B cell (primary cell): ENCODE results near the gene TSFM. TPM values are rescaled to one million over a fixed set of nuclear protein-coding genes. Genes with fewer than 3 reads are reported as not detected.

Experiments
- ATAC-seq: fragments of 200-7000 bp; cut with Tn5 transposase; one replicate; pipeline ENCODE4 v1.10.0; 2021; ENCODE audit warnings: low read depth, mild to moderate bottlenecking, moderate number of reproducible peaks, moderate library complexity
- CTCF ChIA-PET: fragments of 350-600 bp; sonication (Branson Sonifier 250); formaldehyde crosslinking; loops from one replicate; lab custom pipeline; 2021; ENCODE audit warnings: antibody characterized with exemption, inconsistent platforms; lab: Charles Lee
- POLR2A ChIA-PET: fragments of 350-600 bp; sonication (Branson Sonifier 250); formaldehyde crosslinking; loops from one replicate; lab custom pipeline; 2021; ENCODE audit warnings: antibody characterized with exemption; lab: Charles Lee
- DNase-seq: peaks from one replicate; pipeline ENCODE4 v3.0.0; 2013
- H2AFZ ChIP-seq: 2 replicates; pipeline ENCODE4 v1.6.1; 2012; ENCODE audit warnings: mild to moderate bottlenecking, low read depth, low read length; ENCODE audit not compliant: insufficient read depth, poor library complexity, severe bottlenecking
- H3K27ac ChIP-seq, 2 donors: 1 replicate in 1 of 2; 2 replicates in 1 of 2; pipeline ENCODE4 v1.5.1; 2012 to 2013; ENCODE audit warnings: low read length in 2 of 2, mild to moderate bottlenecking in 2 of 2, moderate library complexity in 1 of 2
- H3K27me3 ChIP-seq, 4 experiments: fragments of 200-600 bp in 1 of 4; sonication (generic) in 1 of 4; replicated peaks in 1 of 4; 1 replicate in 2 of 4; 2 replicates in 2 of 4; pipeline versions ENCODE4 v1.6.1 to v1.7.0; 2013 to 2016; ENCODE audit warnings: low read length in 3 of 4, mild to moderate bottlenecking in 2 of 4, mixed read lengths in 1 of 4, moderate library complexity in 1 of 4; ENCODE audit not compliant: insufficient read depth in 4 of 4, control insufficient read depth in 3 of 4; ENCODE audit errors: control extremely low read depth in 1 of 4
- H3K36me3 ChIP-seq, 2 experiments: replicated peaks in 1 of 2; 1 replicate in 1 of 2; 2 replicates in 1 of 2; pipeline versions ENCODE4 v1.6.1 to v1.7.1; 2013; ENCODE audit warnings: low read length in 1 of 2; ENCODE audit not compliant: insufficient read depth in 2 of 2, control insufficient read depth in 1 of 2; ENCODE audit errors: control extremely low read depth in 1 of 2, extremely low read depth in 1 of 2
- H3K4me1 ChIP-seq, 2 donors: fragments of 200-600 bp in 1 of 2; sonication (generic) in 1 of 2; 1 replicate in 1 of 2; 2 replicates in 1 of 2; pipeline versions ENCODE4 v1.5.1 to v1.6.1; 2013 to 2017; ENCODE audit warnings: low read length in 2 of 2; ENCODE audit not compliant: control insufficient read depth in 2 of 2, insufficient read depth in 2 of 2
- H3K4me2 ChIP-seq: replicated peaks from 2 replicates; pipeline ENCODE3; 2012; ENCODE audit warnings: mild to moderate bottlenecking, low read depth, low read length; ENCODE audit not compliant: poor library complexity, severe bottlenecking
- H3K4me3 ChIP-seq, 5 experiments: fragments of 200-600 bp in 1 of 5; sonication (generic) in 1 of 5; 1 replicate in 3 of 5; 2 replicates in 2 of 5; pipeline versions ENCODE4 v1.5.1 to v1.7.0; 2011 to 2016; ENCODE audit warnings: low read length in 4 of 5, mild to moderate bottlenecking in 4 of 5, low read depth in 2 of 5, control low read depth in 1 of 5, moderate library complexity in 1 of 5; ENCODE audit not compliant: insufficient read depth in 1 of 5; ENCODE audit errors: control extremely low read depth in 1 of 5, extremely low read depth in 1 of 5
- H3K79me2 ChIP-seq: fragments of 200-600 bp; sonication (generic); one replicate; pipeline ENCODE4 v1.6.0; 2016; ENCODE audit warnings: low read length; ENCODE audit not compliant: control insufficient read depth, insufficient read depth
- H3K9ac ChIP-seq: fragments of 200-600 bp; sonication (generic); 2 replicates; pipeline ENCODE4 v1.6.1; 2017; ENCODE audit warnings: mild to moderate bottlenecking, low read length, moderate library complexity
- H3K9me3 ChIP-seq, 3 donors: one replicate each; pipeline versions ENCODE4 v1.6.1 to v1.7.1; 2013; ENCODE audit warnings: low read length in 2 of 3; ENCODE audit not compliant: control insufficient read depth in 2 of 3, insufficient read depth in 1 of 3; ENCODE audit errors: control extremely low read depth in 1 of 3
- H4K20me1 ChIP-seq: 2 replicates; pipeline ENCODE4 v1.6.0; 2012; ENCODE audit warnings: mild to moderate bottlenecking, low read length; ENCODE audit not compliant: insufficient read depth, control insufficient read depth, poor library complexity, severe bottlenecking
- H3K27ac Mint-ChIP-seq: one replicate; pipeline ENCODE4 v1.8.0; 2021; ENCODE audit warnings: mixed read lengths
- H3K27me3 Mint-ChIP-seq: one replicate; pipeline ENCODE4 v1.8.0; 2021; ENCODE audit warnings: mixed read lengths
- H3K4me1 Mint-ChIP-seq: one replicate; pipeline ENCODE4 v1.8.0; 2021; ENCODE audit warnings: mixed read lengths
- H3K4me3 Mint-ChIP-seq: one replicate; pipeline ENCODE4 v1.8.0; 2021; ENCODE audit warnings: mixed read lengths
- H3K9me3 Mint-ChIP-seq: one replicate; pipeline ENCODE4 v1.8.0; 2022; ENCODE audit warnings: mixed read lengths; ENCODE audit not compliant: insufficient read depth
- EZH2 ChIP-seq: IDR thresholded peaks from 2 replicates; pipeline ENCODE4 v1.6.1; 2012; ENCODE audit warnings: borderline replicate concordance, low read depth, mild to moderate bottlenecking, moderate library complexity, low read length; ENCODE audit not compliant: insufficient read depth, poor library complexity, severe bottlenecking
- WGBS: methylation state at CpG from one replicate; pipeline ENCODE4 v1.1.5; 2013; ENCODE audit warnings: missing lambda C conversion rate; ENCODE audit not compliant: insufficient coverage; 5-methylcytosine and 5-hydroxymethylcytosine counted together
- intact Hi-C: fragments of 100-400 bp; cut with micrococcal nuclease; formaldehyde crosslinking; loops from one replicate; pipeline ENCODE4 v1.10.0; 2022
- polyA plus RNA-seq: library from polyadenylated mRNA; depleted of rRNA; stranded (reverse); fragments of >200 nt; gene quantifications from 2 replicates; pipeline ENCODE4 v1.2.3, GENCODE V29; 2012
- total RNA-seq, 2 donors: library from RNA; stranded (reverse); fragments of 120-200 nt in 1 of 2; gene quantifications; 1 replicate in 1 of 2; 2 replicates in 1 of 2; pipeline versions ENCODE4 v1.2.3 to v1.2.4, GENCODE V29; 2013 to 2022
- TF ChIP-seq, protein P1 (sequence below): fragments of 200-600 bp; IDR thresholded peaks from one replicate; pipeline ENCODE4 v1.8.0; 2022; ENCODE audit warnings: antibody characterized with exemption, mild to moderate bottlenecking

Gene TSFM
- total and polyA plus RNA-seq, 2 donors (not counting 1 experiment from before 2014, with no cell fraction given) = 5.6 to 20.9 TPM

DNA sequence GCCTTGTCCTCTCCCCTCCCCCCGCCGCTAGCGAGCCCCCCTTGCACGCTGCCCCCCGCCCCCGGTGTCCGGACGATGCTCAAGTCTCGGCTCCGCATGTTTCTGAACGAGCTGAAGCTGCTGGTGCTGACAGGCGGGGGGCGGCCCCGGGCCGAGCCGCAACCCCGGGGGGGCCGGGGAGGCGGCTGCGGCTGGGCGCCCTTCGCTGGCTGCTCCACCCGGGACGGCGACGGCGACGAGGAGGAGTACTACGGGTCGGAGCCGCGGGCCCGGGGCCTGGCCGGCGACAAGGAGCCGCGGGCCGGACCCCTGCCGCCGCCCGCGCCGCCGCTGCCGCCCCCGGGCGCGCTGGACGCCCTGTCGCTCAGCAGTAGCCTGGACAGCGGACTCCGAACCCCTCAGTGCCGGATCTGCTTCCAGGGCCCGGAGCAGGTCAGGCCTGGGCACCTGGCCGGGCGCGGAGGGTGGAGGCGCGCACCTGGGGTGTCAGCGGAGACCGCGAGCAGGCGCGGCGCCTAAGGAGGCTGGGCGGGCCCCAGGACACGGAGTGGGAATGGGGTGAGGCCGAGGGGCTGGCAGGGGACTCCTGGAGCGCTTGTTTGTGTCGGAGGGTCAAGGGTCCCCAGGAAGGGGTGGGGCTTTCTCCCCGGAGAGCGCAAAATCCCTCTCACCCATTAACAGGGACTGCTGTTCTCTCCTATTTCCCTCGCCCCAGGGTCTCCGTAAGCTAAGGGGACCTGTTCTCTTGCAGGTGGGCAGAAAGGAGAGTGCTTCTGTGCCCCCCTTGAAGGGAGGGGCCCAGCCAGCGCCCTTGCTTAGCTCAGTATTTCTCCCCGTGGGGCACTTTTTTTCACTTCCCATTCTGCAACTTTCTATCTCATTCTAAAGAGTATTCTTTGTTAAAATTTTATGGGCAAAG, 26.9 kb upstream of the TSFM start:
- Histone ChIP-seq H3K4me3 (peak overlapping the region; percentile 67 to 87 (median 85)), H3K27ac (peak overlapping the region; percentile 78 to 90), H3K4me1 (peaks cover 44 to 65% of the 10 kb centered on the region in 2 donors), H4K20me1 (peaks cover 47% of the 10 kb centered on the region), H3K4me2 (peak overlapping the region; percentile 90), H3K9me3 (no peaks in the 10 kb centered on the region), H2AFZ (peak overlapping the region; percentile 55), H3K9ac (peak overlapping the region; percentile 80), H3K36me3 (peaks cover 1 to 34% of the 10 kb centered on the region in 2 experiments), H3K79me2 (peaks cover 48% of the 10 kb centered on the region), H3K27me3 (no peaks in the 10 kb centered on the region)
- ChIA-PET POLR2A (interaction anchor here (0.8 to 1.4 kb wide), 6 partner anchors 10 to 185 kb away, joined by 3 to 7 read pairs (median 4); partner anchors contain the start of genes ATP23, CTDSP2, OS9 and TSPAN31), CTCF (interaction anchor here (0.8 to 2.6 kb wide), 20 partner anchors 7 to 149 kb away, joined by 3 to 37 read pairs (median 5); partner anchors contain the start of genes CYP27B1, EEF1AKMT3, METTL1 and TSFM)
- TF ChIP-seq, protein P1, sequence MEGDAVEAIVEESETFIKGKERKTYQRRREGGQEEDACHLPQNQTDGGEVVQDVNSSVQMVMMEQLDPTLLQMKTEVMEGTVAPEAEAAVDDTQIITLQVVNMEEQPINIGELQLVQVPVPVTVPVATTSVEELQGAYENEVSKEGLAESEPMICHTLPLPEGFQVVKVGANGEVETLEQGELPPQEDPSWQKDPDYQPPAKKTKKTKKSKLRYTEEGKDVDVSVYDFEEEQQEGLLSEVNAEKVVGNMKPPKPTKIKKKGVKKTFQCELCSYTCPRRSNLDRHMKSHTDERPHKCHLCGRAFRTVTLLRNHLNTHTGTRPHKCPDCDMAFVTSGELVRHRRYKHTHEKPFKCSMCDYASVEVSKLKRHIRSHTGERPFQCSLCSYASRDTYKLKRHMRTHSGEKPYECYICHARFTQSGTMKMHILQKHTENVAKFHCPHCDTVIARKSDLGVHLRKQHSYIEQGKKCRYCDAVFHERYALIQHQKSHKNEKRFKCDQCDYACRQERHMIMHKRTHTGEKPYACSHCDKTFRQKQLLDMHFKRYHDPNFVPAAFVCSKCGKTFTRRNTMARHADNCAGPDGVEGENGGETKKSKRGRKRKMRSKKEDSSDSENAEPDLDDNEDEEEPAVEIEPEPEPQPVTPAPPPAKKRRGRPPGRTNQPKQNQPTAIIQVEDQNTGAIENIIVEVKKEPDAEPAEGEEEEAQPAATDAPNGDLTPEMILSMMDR = no peak
- no peak for TF ChIP-seq EZH2
- Mint-ChIP-seq H3K4me1 (peaks cover 69% of the 10 kb centered on the region), H3K27ac (peak overlapping the region; percentile 95), H3K9me3 (no peaks in the 10 kb centered on the region), H3K27me3 (no peaks in the 10 kb centered on the region), H3K4me3 (peak overlapping the region; percentile 94)
- ATAC-seq (peak; percentile 6), DNase-seq (peak; percentile 76)
- WGBS = under 1% methylated on average over 63 of the region's 76 CpGs
- intact Hi-C loops = loop anchor here (1.0 to 10.0 kb wide), 8 partner anchors 10 to 671 kb away; partner anchors contain the start of genes CTDSP2, GLI1, INHBE and MARS1
